Neural cell (in vitro differentiated cells): Measurements from ENCODE around the gene OTUD3. TPM values are rescaled to one million over a fixed set of nuclear protein-coding genes. Genes with fewer than 3 reads are reported as not detected.

Experiments used
- H2AFZ ChIP-seq: fragments of 200-600, 300-800 bp; sonication (generic), shearing (Covaris generic); 2 replicates; pipeline ENCODE4 v1.6.0; 2014; ENCODE audit warnings: low read depth, mild to moderate bottlenecking, antibody characterized with exemption, low read length, moderate library complexity
- H3F3A ChIP-seq: fragments of 200-600 bp; shearing (Covaris generic); 2 replicates; pipeline ENCODE4 v1.6.1; 2016; ENCODE audit warnings: mild to moderate bottlenecking, moderate library complexity, mixed read lengths, antibody characterized with exemption, low read length; ENCODE audit not compliant: insufficient read depth, poor library complexity, severe bottlenecking
- H3K27ac ChIP-seq: fragments of 200-600, 300-800 bp; sonication (generic), shearing (Covaris generic); 2 replicates; pipeline ENCODE4 v1.5.1; 2014; ENCODE audit warnings: mild to moderate bottlenecking, low read length, moderate library complexity
- H3K27me3 ChIP-seq: fragments of 300-800, 200-600 bp; sonication (generic), shearing (Covaris generic); 2 replicates; pipeline ENCODE4 v1.6.0; 2014; ENCODE audit warnings: mild to moderate bottlenecking, low read depth, low read length, moderate library complexity; ENCODE audit not compliant: insufficient read depth
- H3K36me3 ChIP-seq: fragments of 300-800, 200-600 bp; sonication (generic), shearing (Covaris generic); 2 replicates; pipeline ENCODE4 v1.5.1; 2014; ENCODE audit warnings: mild to moderate bottlenecking, antibody characterized with exemption, low read length, moderate library complexity; ENCODE audit not compliant: insufficient read depth
- H3K4me2 ChIP-seq: fragments of 300-800, 200-600 bp; sonication (generic), shearing (Covaris generic); 2 replicates; pipeline ENCODE4 v1.6.0; 2014; ENCODE audit warnings: mild to moderate bottlenecking, low read length
- H3K4me3 ChIP-seq: fragments of 300-800, 200-600 bp; sonication (generic), shearing (Covaris generic); 2 replicates; pipeline ENCODE4 v1.5.1; 2014; ENCODE audit warnings: mild to moderate bottlenecking, low read length, moderate library complexity
- H3K79me2 ChIP-seq: fragments of 200-600 bp; shearing (Covaris generic); replicated peaks from 2 replicates; pipeline ENCODE4 v1.6.0; 2014; ENCODE audit warnings: mild to moderate bottlenecking, low read length, moderate library complexity; ENCODE audit not compliant: insufficient read depth
- H3K9ac ChIP-seq: fragments of 300-800, 200-600 bp; sonication (generic), shearing (Covaris generic); 2 replicates; pipeline ENCODE4 v1.6.1; 2016; ENCODE audit warnings: mild to moderate bottlenecking, low read length, mixed read lengths
- H3K9me2 ChIP-seq: fragments of 200-600 bp; shearing (Covaris generic); 2 replicates; pipeline ENCODE4 v1.6.1; 2016; ENCODE audit warnings: mild to moderate bottlenecking, low read length, mixed read lengths; ENCODE audit not compliant: insufficient read depth
- H3K9me3 ChIP-seq: fragments of 200-600, 300-800 bp; sonication (generic), shearing (Covaris generic); 2 replicates; pipeline ENCODE4 v1.6.1; 2016; ENCODE audit warnings: mild to moderate bottlenecking, mixed run types, low read length, moderate library complexity, mixed read lengths
- H4K20me1 ChIP-seq: fragments of 200-600 bp; shearing (Covaris generic); 2 replicates; pipeline ENCODE4 v1.6.1; 2016; ENCODE audit warnings: mild to moderate bottlenecking, mixed run types; ENCODE audit not compliant: insufficient read depth
- CTCF ChIP-seq: fragments of 450-650 bp; IDR thresholded peaks from 2 replicates; pipeline ENCODE4 v1.5.1; 2014; ENCODE audit warnings: antibody characterized with exemption, mild to moderate bottlenecking, moderate library complexity; ENCODE audit not compliant: poor library complexity, severe bottlenecking
- EP300 ChIP-seq: fragments of 450-650 bp; conservative IDR thresholded peaks from 2 replicates; pipeline ENCODE4 v1.6.1; 2014; ENCODE audit warnings: antibody characterized with exemption, mild to moderate bottlenecking, moderate library complexity; ENCODE audit not compliant: poor library complexity, severe bottlenecking
- EZH2 ChIP-seq: fragments of 200-600, 300-800 bp; shearing (Covaris generic), sonication (generic); IDR thresholded peaks from 2 replicates; pipeline ENCODE4 v1.6.1; 2014; ENCODE audit warnings: antibody characterized with exemption, low read length, borderline replicate concordance, mild to moderate bottlenecking; ENCODE audit not compliant: insufficient read depth, poor library complexity, severe bottlenecking
- MXI1 ChIP-seq: fragments of 450-650 bp; conservative IDR thresholded peaks from 2 replicates; pipeline ENCODE4 v1.6.1; 2014; ENCODE audit warnings: antibody characterized with exemption, mild to moderate bottlenecking; ENCODE audit not compliant: poor library complexity, severe bottlenecking
- POLR2AphosphoS5 ChIP-seq: IDR thresholded peaks from 2 replicates; pipeline ENCODE4 v1.6.1; 2012
- SMC3 ChIP-seq: fragments of 450-650 bp; conservative IDR thresholded peaks from 2 replicates; pipeline ENCODE4 v1.6.1; 2014; ENCODE audit warnings: antibody characterized with exemption, mild to moderate bottlenecking, moderate library complexity; ENCODE audit not compliant: poor library complexity
- TAF1 ChIP-seq: IDR thresholded peaks from 2 replicates; pipeline ENCODE4 v1.6.1; 2012; ENCODE audit warnings: low read depth
- polyA plus RNA-seq: library from polyadenylated mRNA; depleted of rRNA; stranded (reverse); fragments of >200 nt; gene quantifications from 2 replicates; pipeline ENCODE4 v1.2.3, GENCODE V29; 2014
- TF ChIP-seq, protein P1 (sequence below): IDR thresholded peaks from 2 replicates; pipeline ENCODE4 v1.6.1; 2012; ENCODE audit warnings: borderline replicate concordance

The OTUD3 gene
- polyA plus RNA-seq, 1 donor from 2014 or later = 24.0 TPM

DNA sequence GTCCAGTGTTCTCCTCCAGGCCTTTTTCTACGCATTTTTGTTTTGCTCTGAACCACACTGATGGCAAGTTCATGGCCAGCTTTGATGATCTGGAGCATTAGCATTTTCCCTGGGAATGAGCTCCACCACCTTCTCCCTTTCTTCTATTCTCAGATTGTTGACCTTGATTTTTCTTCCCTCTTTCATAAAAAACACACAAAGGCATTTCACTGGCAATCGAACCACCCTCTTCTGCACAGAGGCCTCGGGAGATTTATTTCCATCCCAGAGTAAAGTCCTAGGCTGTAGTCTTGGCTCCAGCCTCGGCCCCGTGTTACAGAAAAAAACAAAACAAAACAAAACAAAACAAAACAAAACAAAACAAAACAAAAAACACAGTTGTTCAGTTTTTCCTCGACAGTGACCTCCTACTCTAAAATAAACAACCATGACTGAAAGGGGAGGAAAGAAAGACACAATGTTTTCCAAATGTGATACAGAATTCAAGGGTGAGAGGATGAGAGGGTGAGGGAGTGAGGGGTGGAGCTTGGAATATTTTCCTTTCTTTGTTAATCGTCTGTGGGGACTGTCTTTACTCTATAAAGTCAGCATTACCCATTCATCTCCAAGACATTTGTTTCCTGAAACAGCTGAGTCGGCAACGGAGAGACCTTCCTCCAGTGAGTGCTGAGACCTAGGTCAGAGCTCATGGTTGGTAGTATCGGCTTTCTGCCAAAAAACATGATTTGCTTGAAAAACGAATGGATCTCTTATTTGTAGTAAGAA, 37.3 kb upstream of the OTUD3 start:
- H3K9me2 ChIP-seq = no peaks in the 10 kb centered on the region
- no peak overlapping the region for H3K4me2 ChIP-seq
- no peak overlapping the region for H3K27ac ChIP-seq

DNA sequence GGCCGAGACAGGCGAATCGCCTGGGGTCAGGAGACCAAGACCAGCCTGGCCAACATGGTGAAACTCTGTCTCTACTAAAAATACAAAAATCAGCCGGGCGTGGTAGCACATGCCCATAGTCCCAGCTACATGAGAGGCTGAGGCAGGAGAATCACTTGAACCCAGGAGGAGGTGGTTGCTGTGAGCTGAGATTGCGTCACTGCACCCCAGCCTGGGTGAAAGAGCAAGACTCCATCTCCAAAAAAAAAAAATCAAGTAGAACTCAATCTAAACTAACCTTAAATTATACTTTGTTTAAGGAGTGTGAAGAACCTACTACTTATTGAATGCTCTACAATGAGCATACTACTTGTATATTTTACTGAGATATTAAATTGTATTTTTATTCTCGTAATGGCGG, 36.6 kb upstream of the OTUD3 start:
- H2AFZ ChIP-seq = no peak overlapping the region
- H3K36me3 ChIP-seq = no peaks in the 10 kb centered on the region
- H3K79me2 ChIP-seq = no peaks in the 10 kb centered on the region
- no peak overlapping the region for H3K27ac ChIP-seq
- no peaks in the 10 kb centered on the region for H3K9me3 ChIP-seq
- no peaks in the 10 kb centered on the region for H3K27me3 ChIP-seq
- H3K9me2 ChIP-seq = no peaks in the 10 kb centered on the region
- no peak overlapping the region for H3K4me2 ChIP-seq
- no peak overlapping the region for H3K4me3 ChIP-seq
- no peaks in the 10 kb centered on the region for H3F3A ChIP-seq
- H3K9ac ChIP-seq = no peak overlapping the region
- H4K20me1 ChIP-seq = no peaks in the 10 kb centered on the region
- TF ChIP-seq TAF1 (no peak), SMC3 (no peak), MXI1 (no peak), POLR2AphosphoS5 (no peak), CTCF (no peak), EZH2 (no peak), EP300 (no peak)
- TF ChIP-seq, protein P1, sequence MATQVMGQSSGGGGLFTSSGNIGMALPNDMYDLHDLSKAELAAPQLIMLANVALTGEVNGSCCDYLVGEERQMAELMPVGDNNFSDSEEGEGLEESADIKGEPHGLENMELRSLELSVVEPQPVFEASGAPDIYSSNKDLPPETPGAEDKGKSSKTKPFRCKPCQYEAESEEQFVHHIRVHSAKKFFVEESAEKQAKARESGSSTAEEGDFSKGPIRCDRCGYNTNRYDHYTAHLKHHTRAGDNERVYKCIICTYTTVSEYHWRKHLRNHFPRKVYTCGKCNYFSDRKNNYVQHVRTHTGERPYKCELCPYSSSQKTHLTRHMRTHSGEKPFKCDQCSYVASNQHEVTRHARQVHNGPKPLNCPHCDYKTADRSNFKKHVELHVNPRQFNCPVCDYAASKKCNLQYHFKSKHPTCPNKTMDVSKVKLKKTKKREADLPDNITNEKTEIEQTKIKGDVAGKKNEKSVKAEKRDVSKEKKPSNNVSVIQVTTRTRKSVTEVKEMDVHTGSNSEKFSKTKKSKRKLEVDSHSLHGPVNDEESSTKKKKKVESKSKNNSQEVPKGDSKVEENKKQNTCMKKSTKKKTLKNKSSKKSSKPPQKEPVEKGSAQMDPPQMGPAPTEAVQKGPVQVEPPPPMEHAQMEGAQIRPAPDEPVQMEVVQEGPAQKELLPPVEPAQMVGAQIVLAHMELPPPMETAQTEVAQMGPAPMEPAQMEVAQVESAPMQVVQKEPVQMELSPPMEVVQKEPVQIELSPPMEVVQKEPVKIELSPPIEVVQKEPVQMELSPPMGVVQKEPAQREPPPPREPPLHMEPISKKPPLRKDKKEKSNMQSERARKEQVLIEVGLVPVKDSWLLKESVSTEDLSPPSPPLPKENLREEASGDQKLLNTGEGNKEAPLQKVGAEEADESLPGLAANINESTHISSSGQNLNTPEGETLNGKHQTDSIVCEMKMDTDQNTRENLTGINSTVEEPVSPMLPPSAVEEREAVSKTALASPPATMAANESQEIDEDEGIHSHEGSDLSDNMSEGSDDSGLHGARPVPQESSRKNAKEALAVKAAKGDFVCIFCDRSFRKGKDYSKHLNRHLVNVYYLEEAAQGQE = no peak

More for the DNA sequence above, 37.3 kb upstream of the OTUD3 start:
- H3K9ac ChIP-seq = no peak overlapping the region
- no peak overlapping the region for H2AFZ ChIP-seq
- no peaks in the 10 kb centered on the region for H4K20me1 ChIP-seq
- TF ChIP-seq TAF1 (no peak), EP300 (no peak), CTCF (no peak), MXI1 (no peak), SMC3 (no peak), POLR2AphosphoS5 (no peak)
- TF ChIP-seq, protein P1 = no peak
- no peaks in the 10 kb centered on the region for H3K36me3 ChIP-seq
- H3K79me2 ChIP-seq = no peaks in the 10 kb centered on the region
- no peaks in the 10 kb centered on the region for H3K27me3 ChIP-seq
- H3K4me3 ChIP-seq = no peak overlapping the region
- H3K9me3 ChIP-seq = no peaks in the 10 kb centered on the region
- H3F3A ChIP-seq = no peaks in the 10 kb centered on the region
